Cerebellar cortex (tissue), 1 donor: ENCODE data around the gene EPHB3.

ENCODE experiments used
- DNase-seq: peaks from one replicate; pipeline ENCODE4 v3.0.0-alpha.2; 2015; ENCODE audit warnings: low spot score

The EPHB3 gene

DNA sequence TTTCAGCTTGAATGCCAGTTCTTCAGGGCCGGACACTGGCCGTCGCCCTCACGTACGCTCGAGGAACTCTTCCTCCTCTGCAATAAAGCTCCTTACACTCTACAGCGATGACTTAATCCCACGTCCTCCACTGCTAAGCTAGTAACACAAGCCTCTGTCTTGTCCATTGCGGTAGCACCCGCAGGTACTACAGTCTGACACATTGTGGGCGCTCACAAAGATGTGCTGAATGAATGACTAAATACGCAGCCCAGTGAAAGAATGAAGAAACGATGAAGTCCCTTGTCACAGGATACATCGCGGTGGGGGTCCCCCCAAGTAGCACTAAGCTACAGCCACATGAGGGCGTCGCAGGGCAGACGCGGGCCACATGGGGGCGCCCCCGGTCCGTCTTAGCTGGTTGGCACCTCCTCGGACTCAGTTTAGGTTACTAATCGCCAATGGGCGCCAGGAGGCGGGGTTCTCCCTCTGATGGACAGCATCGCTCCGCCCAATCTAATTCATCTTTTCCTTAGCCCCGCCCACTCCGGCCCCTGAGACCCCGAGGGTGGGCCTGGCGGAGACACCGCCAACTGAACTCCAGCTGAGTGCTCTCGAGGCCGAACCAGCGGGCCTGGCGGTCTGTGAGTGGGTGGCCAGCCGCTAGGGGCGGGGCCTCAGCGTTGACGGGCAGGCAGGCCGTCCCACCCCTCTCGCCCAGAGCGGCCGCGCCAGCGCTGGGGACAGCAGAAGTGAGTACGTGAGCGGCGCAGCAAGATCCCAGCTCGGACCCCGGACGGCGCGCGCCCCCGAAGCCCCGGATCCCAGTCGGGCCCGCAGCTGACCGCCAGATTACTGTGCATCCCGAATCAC lies at the start of gene EPHB3:
TSS of gene EPHB3 (plus strand) at position 725 of the 852 bp plus-strand sequence. CDS start 451 bp downstream, outside the sequence.
- DNase-seq: peak; percentile 100

GRCh38 chr3:184512621-184513020 lies 49.0 kb upstream of the EPHB3 start:
- DNase-seq: no peak

GRCh38 chr3:184513276-184514170 lies 48.1 kb upstream of the EPHB3 start:
- peak; percentile 91 for DNase-seq

DNA sequence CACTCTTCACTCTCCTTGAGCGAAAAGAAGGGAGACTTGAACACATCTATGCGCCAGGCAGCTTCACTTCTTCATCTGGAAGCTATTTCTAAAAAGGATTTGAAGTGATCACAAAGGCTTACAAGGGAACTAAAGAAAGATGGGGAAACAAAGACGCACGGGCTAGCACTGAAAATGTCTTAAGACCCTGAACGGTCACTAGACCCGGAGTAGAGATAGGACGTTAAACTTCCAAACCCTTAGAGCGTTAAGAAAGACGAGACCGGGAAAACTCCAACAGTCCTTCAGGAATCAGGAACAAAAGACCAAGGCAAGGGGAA lies 47.5 kb upstream of the EPHB3 start:
- no peak for DNase-seq

- DNase-seq: no peak
Observed at GRCh38 chr3:184523825-184524615, 37.6 kb upstream of the EPHB3 start.

GRCh38 chr3:184524981-184525336 lies 36.6 kb upstream of the EPHB3 start:
- peak; percentile 61 for DNase-seq

DNA sequence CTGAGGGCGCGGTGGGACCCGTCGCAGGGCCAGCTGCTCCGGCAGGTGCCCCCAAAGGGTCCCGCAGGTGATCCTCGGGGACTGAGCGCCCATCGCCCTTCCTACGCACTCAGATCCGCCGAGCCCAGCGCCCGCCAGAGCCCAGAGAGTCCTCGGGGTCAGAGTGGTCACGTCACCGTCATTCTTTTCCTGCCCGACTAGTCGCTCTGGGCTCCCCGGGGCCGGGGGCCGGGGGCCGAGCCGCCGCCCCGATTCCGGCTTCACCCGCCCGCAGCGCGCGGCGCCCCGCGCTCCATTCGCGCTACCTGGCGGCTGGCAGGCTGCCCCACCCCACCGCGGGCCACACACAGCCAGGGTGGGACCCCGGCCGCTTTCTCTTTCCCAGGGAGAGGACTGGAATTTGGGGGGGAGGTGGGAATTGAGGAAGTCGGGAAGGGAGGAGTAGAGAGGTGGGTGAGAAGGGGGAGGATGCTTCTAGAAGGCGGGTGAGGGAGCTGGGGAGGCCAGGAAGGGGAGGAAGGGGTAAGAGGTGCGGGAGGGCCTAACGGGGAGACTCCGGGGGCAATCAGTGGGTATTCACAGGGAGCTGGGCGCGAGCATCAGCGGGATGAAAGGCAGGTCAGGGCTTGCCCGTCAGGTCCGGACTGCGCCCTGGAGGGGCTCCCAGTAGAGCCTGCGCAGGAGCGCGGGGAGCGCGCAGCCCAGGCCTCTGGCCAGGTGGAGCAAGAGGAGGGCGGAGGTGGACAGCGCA lies 36.1 kb upstream of the EPHB3 start:
- DNase-seq: peak; percentile 70

- DNase-seq: no peak
Observed at GRCh38 chr3:184526088-184526433, 35.5 kb upstream of the EPHB3 start.

DNA sequence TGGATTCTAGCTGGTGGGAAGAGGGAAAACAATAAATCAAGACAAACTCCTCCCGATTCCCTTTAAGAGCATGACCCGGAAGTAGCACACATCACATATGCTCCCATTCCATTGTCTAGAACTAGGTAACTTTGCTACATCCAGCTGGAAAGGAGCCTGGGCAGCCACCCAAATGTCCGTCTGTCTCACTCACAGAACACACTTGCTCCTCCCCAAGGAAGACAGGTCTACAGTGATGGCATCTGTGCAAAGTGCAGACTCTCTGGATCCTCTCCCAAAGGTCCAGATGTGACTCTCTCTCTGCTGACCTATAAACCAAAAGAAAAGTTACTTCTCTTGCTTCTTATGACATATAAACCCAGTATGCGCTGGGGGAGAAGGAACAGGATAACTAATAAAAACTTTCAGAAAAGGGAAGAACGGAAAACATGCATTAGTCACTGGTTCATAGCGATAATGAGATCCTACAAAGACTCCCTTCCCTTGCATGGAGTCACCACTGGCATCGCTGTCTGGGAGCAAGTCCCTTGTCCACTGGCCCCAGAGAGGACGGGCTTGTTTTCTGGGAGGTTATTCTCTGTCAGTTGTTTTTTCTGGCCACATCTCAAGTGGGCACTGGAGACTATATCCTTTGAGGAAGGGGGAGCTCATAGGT lies 29.8 kb upstream of the EPHB3 start:
- DNase-seq: no peak

GRCh38 chr3:184532940-184533732 lies 28.4 kb upstream of the EPHB3 start:
- DNase-seq: no peak

- no peak for DNase-seq
Observed at GRCh38 chr3:184537885-184538665, 23.5 kb upstream of the EPHB3 start.

DNA sequence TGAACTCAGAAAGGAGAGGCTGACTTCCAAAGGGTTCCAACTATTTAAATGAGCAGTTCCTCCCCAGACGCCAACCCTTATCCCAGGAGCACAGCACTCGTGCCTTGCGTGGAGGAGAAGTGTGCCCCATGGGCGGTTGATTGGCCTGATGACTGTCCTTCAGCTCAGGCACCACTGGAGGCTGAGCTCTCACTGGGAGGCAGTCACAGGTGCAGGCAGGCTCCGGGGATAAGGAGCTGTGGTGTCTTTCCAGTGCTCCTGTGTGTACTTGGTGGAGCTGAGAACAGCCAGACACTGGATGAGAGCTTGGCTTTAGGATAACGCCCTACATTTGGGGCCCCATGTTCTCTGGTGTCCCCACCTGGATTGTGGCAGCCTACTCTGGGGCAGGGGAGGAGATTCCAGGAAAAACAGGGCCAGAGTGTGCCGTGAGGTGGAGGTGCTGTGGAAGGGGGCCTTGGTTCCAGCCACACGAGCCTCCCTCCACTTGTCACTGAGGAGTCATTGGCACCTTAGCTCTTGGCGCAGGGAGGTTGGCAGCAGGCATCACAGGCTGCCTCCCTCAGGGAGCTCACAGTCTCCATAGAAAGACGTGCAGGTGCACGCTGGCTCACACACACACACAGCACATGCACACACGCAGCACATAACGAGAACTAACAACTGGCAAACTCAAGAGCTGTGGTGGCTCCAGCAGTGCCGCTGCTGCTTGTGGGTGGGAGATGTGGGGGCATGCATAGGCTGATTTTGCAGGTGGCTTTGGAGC lies 22.7 kb upstream of the EPHB3 start:
- no peak for DNase-seq

GRCh38 chr3:184539801-184540435 lies 21.7 kb upstream of the EPHB3 start:
- no peak for DNase-seq

GRCh38 chr3:184540777-184541681 lies 20.6 kb upstream of the EPHB3 start:
- peak; percentile 83 for DNase-seq

GRCh38 chr3:184541886-184542562 lies 19.6 kb upstream of the EPHB3 start:
- DNase-seq: no peak

GRCh38 chr3:184542577-184542976 lies 19.0 kb upstream of the EPHB3 start:
- no peak for DNase-seq

GRCh38 chr3:184543256-184543655 lies 18.3 kb upstream of the EPHB3 start:
- no peak for DNase-seq
